Measurements from ENCODE around the gene ATP9B. TPM values are rescaled to one million over a fixed set of nuclear protein-coding genes. Genes with fewer than 3 reads are reported as not detected.

The ATP9B gene
- total RNA-seq, 1 experiment from 2014 or later, result 10.7 TPM

GRCh38 chr18:79402209-79402576 lies 333.0 kb downstream of the ATP9B start:
- no peak overlapping the region for H3K27ac ChIP-seq
- no peaks in the 10 kb centered on the region for H3K27me3 ChIP-seq (replicated peaks)
- peaks cover 5% of the 10 kb centered on the region for H3K4me1 ChIP-seq (replicated peaks)
- no peak overlapping the region for H3K4me3 ChIP-seq
- no peaks in the 10 kb centered on the region for H3K36me3 ChIP-seq
- DNase-seq (ENCODE audit: low read depth in 1 of 2, low spot score in 2 of 2), result no peak
- H3K9me3 ChIP-seq (replicated peaks), result no peaks in the 10 kb centered on the region

DNA sequence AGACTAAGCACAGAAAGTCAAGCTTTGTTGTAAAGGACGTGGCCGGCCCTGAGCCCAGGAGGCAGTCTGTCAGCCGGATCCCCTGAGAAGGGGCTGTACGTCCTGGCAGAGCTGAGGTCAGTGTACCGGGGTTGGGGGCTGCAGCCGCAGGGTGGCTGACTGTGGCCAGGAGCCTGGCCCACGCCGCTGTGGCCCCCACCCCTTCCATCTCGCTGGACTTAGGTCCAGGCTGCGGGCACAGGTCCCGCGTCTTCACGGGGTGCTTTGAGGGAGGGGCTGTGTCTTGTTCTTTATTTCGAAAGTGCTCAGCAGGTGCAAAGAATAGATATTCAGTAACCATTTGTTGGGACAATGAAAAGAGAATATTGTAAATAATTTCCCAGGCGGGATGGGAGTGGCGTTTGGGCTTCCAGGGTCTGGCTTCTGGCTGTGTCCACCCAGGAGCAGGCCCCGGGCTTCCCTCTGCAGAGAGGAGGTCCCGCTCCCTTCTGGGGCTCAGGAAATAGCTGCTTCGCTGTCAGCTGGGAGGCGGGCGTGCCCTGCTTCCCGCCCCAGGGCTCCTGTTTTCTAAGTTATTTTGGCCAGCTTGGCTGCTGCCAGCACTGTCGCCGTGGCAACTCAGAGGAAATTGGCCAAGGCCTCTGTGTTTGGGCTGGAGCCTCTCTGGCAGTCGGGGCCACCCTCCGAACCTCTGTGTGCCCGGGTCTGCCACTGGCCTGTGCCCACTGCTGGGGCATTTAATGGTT lies 334.0 kb downstream of the ATP9B start:
- H3K4me1 ChIP-seq (replicated peaks), result peaks cover 5% of the 10 kb centered on the region
- H3K36me3 ChIP-seq, result no peaks in the 10 kb centered on the region
- no peaks in the 10 kb centered on the region for H3K27me3 ChIP-seq (replicated peaks)
- no peaks in the 10 kb centered on the region for H3K9me3 ChIP-seq (replicated peaks)
- no peak overlapping the region for H3K27ac ChIP-seq
- no peak for DNase-seq (ENCODE audit: low read depth in 1 of 2, low spot score in 2 of 2)
- no peak overlapping the region for H3K4me3 ChIP-seq

GRCh38 chr18:79403723-79404566 lies 334.8 kb downstream of the ATP9B start:
- Histone ChIP-seq H3K9me3 (replicated peaks) (no peaks in the 10 kb centered on the region), H3K4me3 (no peak overlapping the region), H3K36me3 (no peaks in the 10 kb centered on the region), H3K27me3 (replicated peaks) (no peaks in the 10 kb centered on the region), H3K4me1 (replicated peaks) (peaks cover 5% of the 10 kb centered on the region), H3K27ac (no peak overlapping the region)
- DNase-seq (ENCODE audit: low read depth in 1 of 2, low spot score in 2 of 2), result no peak

DNA sequence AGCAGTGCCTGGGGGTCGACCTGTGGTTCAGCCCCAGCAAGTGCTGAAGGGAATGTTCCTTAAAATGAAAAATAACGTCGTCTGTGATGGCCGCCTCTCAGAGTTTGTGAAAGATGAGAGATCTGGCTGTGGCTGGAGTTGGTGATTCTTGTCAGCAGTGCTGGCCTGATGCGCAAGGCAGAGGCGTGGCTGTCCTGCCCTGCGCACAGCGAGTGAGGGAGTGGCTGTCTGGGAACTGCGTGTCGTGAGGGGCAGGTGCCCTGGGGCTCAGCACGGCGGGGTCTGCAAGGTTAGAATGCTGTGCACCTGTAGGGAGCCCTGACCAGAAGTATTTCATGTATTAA lies 335.3 kb downstream of the ATP9B start:
- H3K27me3 ChIP-seq (replicated peaks), result no peaks in the 10 kb centered on the region
- no peaks in the 10 kb centered on the region for H3K36me3 ChIP-seq
- H3K4me1 ChIP-seq (replicated peaks), result peaks cover 3% of the 10 kb centered on the region
- no peaks in the 10 kb centered on the region for H3K9me3 ChIP-seq (replicated peaks)
- DNase-seq (ENCODE audit: low read depth in 1 of 2, low spot score in 2 of 2), result no peak
- no peak overlapping the region for H3K27ac ChIP-seq
- no peak overlapping the region for H3K4me3 ChIP-seq

GRCh38 chr18:79405019-79405780 lies 336.0 kb downstream of the ATP9B start:
- H3K4me3 ChIP-seq, result no peak overlapping the region
- H3K27ac ChIP-seq, result no peak overlapping the region
- no peaks in the 10 kb centered on the region for H3K9me3 ChIP-seq (replicated peaks)
- H3K27me3 ChIP-seq (replicated peaks), result no peaks in the 10 kb centered on the region
- no peaks in the 10 kb centered on the region for H3K36me3 ChIP-seq
- no peak for DNase-seq (ENCODE audit: low read depth in 1 of 2, low spot score in 2 of 2)
- no peaks in the 10 kb centered on the region for H3K4me1 ChIP-seq (replicated peaks)

- H3K4me3 ChIP-seq, result no peak overlapping the region
- no peaks in the 10 kb centered on the region for H3K27me3 ChIP-seq (replicated peaks)
- DNase-seq (ENCODE audit: low read depth in 1 of 2, low spot score in 2 of 2), result no peak
- no peak overlapping the region for H3K27ac ChIP-seq
- 0 out of 2 replicates have a peak, but pooled peaks cover 1% of the 10 kb centered on the region for H3K36me3 ChIP-seq
- H3K4me1 ChIP-seq (replicated peaks), result no peaks in the 10 kb centered on the region
- no peaks in the 10 kb centered on the region for H3K9me3 ChIP-seq (replicated peaks)
These were observed 336.8 kb downstream of the ATP9B start for GRCh38 chr18:79405781-79406575.

- Histone ChIP-seq H3K9me3 (replicated peaks) (no peaks in the 10 kb centered on the region), H3K27me3 (replicated peaks) (no peaks in the 10 kb centered on the region), H3K4me3 (no peak overlapping the region), H3K36me3 (0 out of 2 replicates have a peak, but pooled peaks cover 2% of the 10 kb centered on the region), H3K27ac (no peak overlapping the region), H3K4me1 (replicated peaks) (no peaks in the 10 kb centered on the region)
- DNase-seq (ENCODE audit: low read depth in 1 of 2, low spot score in 2 of 2), result no peak
These were observed 337.5 kb downstream of the ATP9B start for GRCh38 chr18:79406708-79407107.

DNA sequence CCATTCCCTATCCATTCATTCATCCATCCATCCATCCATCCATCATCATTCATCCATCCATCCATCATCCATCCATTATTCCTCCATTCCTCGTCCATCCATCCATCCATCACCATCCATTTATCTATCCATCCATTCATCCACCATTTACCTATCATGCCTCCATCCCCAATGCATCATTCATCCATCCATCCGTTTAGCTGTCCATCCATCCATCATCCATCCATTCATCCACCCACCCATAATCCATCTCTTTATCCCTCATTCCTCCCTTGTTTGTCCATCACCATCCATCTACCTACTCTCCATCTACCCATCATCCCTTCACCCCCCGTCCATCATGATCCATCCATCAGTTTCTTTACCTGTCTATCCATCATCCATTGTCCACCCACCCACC lies 340.1 kb downstream of the ATP9B start:
- H3K4me1 ChIP-seq (replicated peaks), result no peaks in the 10 kb centered on the region
- H3K27ac ChIP-seq, result no peak overlapping the region
- DNase-seq (ENCODE audit: low read depth in 1 of 2, low spot score in 2 of 2), result no peak
- no peaks in the 10 kb centered on the region for H3K27me3 ChIP-seq (replicated peaks)
- H3K4me3 ChIP-seq, result no peak overlapping the region
- H3K36me3 ChIP-seq, result 0 out of 2 replicates have a peak, but pooled peaks cover 2% of the 10 kb centered on the region
- H3K9me3 ChIP-seq (replicated peaks), result no peaks in the 10 kb centered on the region

- Histone ChIP-seq H3K4me3 (no peak overlapping the region), H3K9me3 (replicated peaks) (no peaks in the 10 kb centered on the region), H3K36me3 (0 out of 2 replicates have a peak, but pooled peaks cover 2% of the 10 kb centered on the region), H3K27ac (no peak overlapping the region), H3K4me1 (replicated peaks) (no peaks in the 10 kb centered on the region), H3K27me3 (replicated peaks) (no peaks in the 10 kb centered on the region)
- DNase-seq (ENCODE audit: low read depth in 1 of 2, low spot score in 2 of 2), result no peak
These were observed 341.0 kb downstream of the ATP9B start for GRCh38 chr18:79410171-79410641.

DNA sequence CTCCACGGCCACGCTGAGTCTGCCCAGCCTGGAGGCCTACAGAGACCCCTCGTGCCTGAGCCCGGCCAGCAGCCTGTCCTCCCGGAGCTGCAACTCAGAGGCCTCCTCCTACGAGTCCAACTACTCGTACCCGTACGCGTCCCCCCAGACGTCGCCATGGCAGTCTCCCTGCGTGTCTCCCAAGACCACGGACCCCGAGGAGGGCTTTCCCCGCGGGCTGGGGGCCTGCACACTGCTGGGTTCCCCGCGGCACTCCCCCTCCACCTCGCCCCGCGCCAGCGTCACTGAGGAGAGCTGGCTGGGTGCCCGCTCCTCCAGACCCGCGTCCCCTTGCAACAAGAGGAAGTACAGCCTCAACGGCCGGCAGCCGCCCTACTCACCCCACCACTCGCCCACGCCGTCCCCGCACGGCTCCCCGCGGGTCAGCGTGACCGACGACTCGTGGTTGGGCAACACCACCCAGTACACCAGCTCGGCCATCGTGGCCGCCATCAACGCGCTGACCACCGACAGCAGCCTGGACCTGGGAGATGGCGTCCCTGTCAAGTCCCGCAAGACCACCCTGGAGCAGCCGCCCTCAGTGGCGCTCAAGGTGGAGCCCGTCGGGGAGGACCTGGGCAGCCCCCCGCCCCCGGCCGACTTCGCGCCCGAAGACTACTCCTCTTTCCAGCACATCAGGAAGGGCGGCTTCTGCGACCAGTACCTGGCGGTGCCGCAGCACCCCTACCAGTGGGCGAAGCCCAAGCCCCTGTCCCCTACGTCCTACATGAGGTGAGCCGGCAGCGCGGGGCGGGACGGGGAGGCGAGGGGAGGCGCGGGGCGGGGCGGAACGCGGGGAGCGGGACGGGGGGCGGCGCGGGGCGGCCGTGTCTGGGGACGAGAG lies 341.8 kb downstream of the ATP9B start:
- Histone ChIP-seq H3K4me1 (replicated peaks) (no peaks in the 10 kb centered on the region), H3K4me3 (no peak overlapping the region), H3K36me3 (0 out of 2 replicates have a peak, but pooled peaks cover 2% of the 10 kb centered on the region), H3K27ac (no peak overlapping the region), H3K9me3 (replicated peaks) (no peaks in the 10 kb centered on the region), H3K27me3 (replicated peaks) (no peaks in the 10 kb centered on the region)
- no peak for DNase-seq (ENCODE audit: low read depth in 1 of 2, low spot score in 2 of 2)

DNA sequence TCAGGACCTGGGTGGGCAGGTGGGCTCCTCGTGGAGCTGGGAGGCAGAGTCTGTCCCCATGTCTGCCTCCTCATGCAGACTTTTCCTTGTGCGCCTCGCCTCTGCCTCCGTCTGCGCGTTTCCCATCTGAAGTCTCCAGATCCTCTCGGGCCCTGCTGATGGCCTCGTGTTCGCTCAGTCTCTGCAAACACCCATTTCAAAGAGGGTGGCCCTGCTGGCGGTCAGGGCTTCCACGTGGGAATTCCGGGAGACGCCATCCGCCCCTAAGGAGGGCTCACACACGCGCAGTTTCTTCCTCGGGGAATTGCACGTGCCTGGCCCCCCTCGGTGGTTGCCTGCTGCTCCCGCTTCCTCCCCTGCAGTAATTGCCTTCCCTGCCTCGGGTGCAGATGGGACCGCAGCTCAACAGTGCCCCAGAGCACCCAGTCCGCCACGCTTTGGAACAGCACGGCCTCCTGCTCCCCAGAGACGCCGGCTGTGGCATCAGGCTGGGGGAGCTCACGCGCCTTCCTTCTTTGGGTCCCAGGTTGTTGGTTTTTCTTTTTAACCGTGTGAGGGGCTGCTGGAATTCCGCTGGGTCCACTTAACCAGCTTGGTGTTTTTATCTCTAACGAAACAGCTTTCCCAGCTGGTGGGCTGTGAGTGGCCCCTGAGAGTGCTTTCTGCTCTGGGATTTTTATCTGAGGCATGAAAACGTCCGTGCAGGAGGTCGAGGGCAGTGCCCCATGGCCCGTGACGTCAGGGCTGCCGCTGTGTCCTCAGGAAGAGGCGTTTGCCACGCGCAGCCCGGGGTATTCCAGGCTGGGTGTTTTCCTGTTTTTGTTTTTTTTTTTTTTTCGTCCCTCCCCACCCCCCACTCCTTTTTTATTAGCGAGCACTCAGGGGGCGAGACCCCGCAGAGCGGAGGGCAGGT lies 342.7 kb downstream of the ATP9B start:
- Histone ChIP-seq H3K4me1 (replicated peaks) (no peaks in the 10 kb centered on the region), H3K4me3 (no peak overlapping the region), H3K9me3 (replicated peaks) (no peaks in the 10 kb centered on the region), H3K27ac (no peak overlapping the region), H3K27me3 (replicated peaks) (no peaks in the 10 kb centered on the region), H3K36me3 (0 out of 2 replicates have a peak, but pooled peaks cover 2% of the 10 kb centered on the region)
- no peak for DNase-seq (ENCODE audit: low read depth in 1 of 2, low spot score in 2 of 2)

All from SJSA1 (cell line).